SHP77 treated with DMSO at 0.1 percent for 48 hours (cell line): Measurements from ENCODE around the gene NGDN.
A peak's percentile ranks its signal among the peaks of the same experiment; 100 is the strongest.

ENCODE experiments used
- DNase-seq: peaks from one replicate; lab custom pipeline; 2025; lab: John Stamatoyannopoulos, UW

Gene NGDN

GRCh38 chr14:23469906-23470403 lies 452 bp downstream of the NGDN start:
- no peak for DNase-seq

- no peak for DNase-seq
Observed at GRCh38 chr14:23470947-23471346, 1.4 kb downstream of the NGDN start.

GRCh38 chr14:23478109-23478759 lies 8.7 kb downstream of the NGDN start:
- DNase-seq = peak; percentile 30

- DNase-seq = no peak
Observed at GRCh38 chr14:23481362-23481970, 12.0 kb downstream of the NGDN start.

- no peak for DNase-seq
Observed at GRCh38 chr14:23481979-23482822, 12.7 kb downstream of the NGDN start.

GRCh38 chr14:23482823-23483148 lies 13.3 kb downstream of the NGDN start:
- no peak for DNase-seq

- DNase-seq = peak; percentile 73
Observed at GRCh38 chr14:23483236-23483854, 13.8 kb downstream of the NGDN start.

- DNase-seq = no peak
Observed at GRCh38 chr14:23485326-23485725, 15.8 kb downstream of the NGDN start.

- DNase-seq = no peak
Observed at GRCh38 chr14:23486036-23486435, 16.5 kb downstream of the NGDN start.

GRCh38 chr14:23487216-23487615 lies 17.7 kb downstream of the NGDN start:
- DNase-seq = no peak

GRCh38 chr14:23492618-23493272 lies 23.2 kb downstream of the NGDN start:
- DNase-seq = no peak

GRCh38 chr14:23494223-23494622 lies 24.7 kb downstream of the NGDN start:
- DNase-seq = no peak

GRCh38 chr14:23512156-23512555 lies 42.7 kb downstream of the NGDN start:
- peak; percentile 45 for DNase-seq

- peak; percentile 33 for DNase-seq
Observed at GRCh38 chr14:23513005-23513817, 43.7 kb downstream of the NGDN start.

GRCh38 chr14:23513818-23514643 lies 44.5 kb downstream of the NGDN start:
- no peak for DNase-seq

GRCh38 chr14:23514644-23514957 lies 45.1 kb downstream of the NGDN start:
- no peak for DNase-seq

GRCh38 chr14:23517650-23518326 lies 48.3 kb downstream of the NGDN start:
- no peak for DNase-seq

GRCh38 chr14:23518709-23519108 lies 49.2 kb downstream of the NGDN start:
- no peak for DNase-seq

- DNase-seq = no peak
Observed at GRCh38 chr14:23520899-23521533, 51.5 kb downstream of the NGDN start.
